Endodermal cell (in vitro differentiated cells): ENCODE measurements around the gene TLR7. TPM values are rescaled to one million over a fixed set of nuclear protein-coding genes. Genes with fewer than 3 reads are reported as not detected.

Experiments used
- DNase-seq: peaks from one replicate; pipeline ENCODE4 v3.0.0-alpha.2; 2017
- H3K27ac ChIP-seq: 2 replicates; pipeline ENCODE4 v1.5.1; 2013; ENCODE audit warnings: mild to moderate bottlenecking, low read depth, low read length, moderate library complexity
- H3K27me3 ChIP-seq: 2 replicates; pipeline ENCODE4 v1.6.1; 2013; ENCODE audit warnings: mild to moderate bottlenecking, low read length, moderate library complexity; ENCODE audit not compliant: insufficient read depth, control insufficient read depth, poor library complexity, severe bottlenecking
- H3K36me3 ChIP-seq: 2 replicates; pipeline ENCODE4 v1.7.0; 2013; ENCODE audit warnings: mild to moderate bottlenecking, low read length, moderate library complexity; ENCODE audit not compliant: control insufficient read depth, insufficient read depth
- H3K4me1 ChIP-seq: one replicate; pipeline ENCODE4 v1.7.0; 2013; ENCODE audit warnings: low read length; ENCODE audit not compliant: control insufficient read depth, insufficient read depth
- H3K4me3 ChIP-seq: 2 replicates; pipeline ENCODE4 v1.5.1; 2013; ENCODE audit warnings: mild to moderate bottlenecking, low read length, moderate library complexity
- H3K9ac ChIP-seq: 2 replicates; pipeline ENCODE4 v1.6.1; 2013; ENCODE audit warnings: mild to moderate bottlenecking, low read length, moderate library complexity; ENCODE audit not compliant: poor library complexity, severe bottlenecking; ENCODE audit errors: extremely low read depth
- H3K9me3 ChIP-seq: 2 replicates; pipeline ENCODE4 v1.6.1; 2013; ENCODE audit warnings: mild to moderate bottlenecking, low read length, moderate library complexity; ENCODE audit not compliant: control insufficient read depth
- H3K27ac Mint-ChIP-seq: 2 replicates; pipeline ENCODE4 v1.8.0; 2020; ENCODE audit warnings: mixed read lengths
- H3K27me3 Mint-ChIP-seq: 2 replicates; pipeline ENCODE4 v1.8.0; 2021; ENCODE audit warnings: mild to moderate bottlenecking, mixed read lengths; ENCODE audit not compliant: insufficient read depth
- H3K36me3 Mint-ChIP-seq: 2 replicates; pipeline ENCODE4 v1.8.0; 2020; ENCODE audit warnings: low read depth, mixed read lengths
- H3K4me1 Mint-ChIP-seq: 2 replicates; pipeline ENCODE4 v1.8.0; 2020; ENCODE audit warnings: mixed read lengths
- H3K4me3 Mint-ChIP-seq: 2 replicates; pipeline ENCODE4 v1.8.0; 2020; ENCODE audit warnings: mild to moderate bottlenecking, moderate library complexity, mixed read lengths
- H3K9me3 Mint-ChIP-seq: 2 replicates; pipeline ENCODE4 v1.8.0; 2020; ENCODE audit warnings: mild to moderate bottlenecking, mixed read lengths
- CTCF ChIP-seq: fragments of 200-600 bp; sonication (generic); conservative IDR thresholded peaks from 2 replicates; pipeline ENCODE4 v1.5.0; 2021; ENCODE audit warnings: antibody characterized with exemption, mild to moderate bottlenecking
- WGBS, 2 experiments: methylation state at CpG; one replicate each; pipeline versions ENCODE4 v1.1.5 to v1.1.7; 2013; ENCODE audit warnings: missing lambda C conversion rate in 2 of 2, mixed read lengths in 1 of 2; ENCODE audit not compliant: insufficient coverage in 1 of 2, insufficient read length in 1 of 2; 5-methylcytosine and 5-hydroxymethylcytosine counted together
- total RNA-seq, 2 donors: library from RNA; stranded (reverse); fragmentation: NEBNext Ultra II Directional in 1 of 2; extraction: Animal tissue kit (Norgen Biotek cat#: 25700) in 1 of 2; gene quantifications; 2 replicates in 1 of 2; 3 replicates in 1 of 2; pipeline ENCODE4 v1.2.1, GENCODE V29; 2021

The TLR7 gene
- total RNA-seq, 2 donors from 2014 or later, result not detected

GRCh38 chrX:12871257-12871656, 4.4 kb downstream of the TLR7 start:
- no peak overlapping the region for H3K9ac ChIP-seq
- H3K27me3 ChIP-seq, result no peaks in the 10 kb centered on the region
- Mint-ChIP-seq H3K27ac (no peak overlapping the region), H3K9me3 (peaks cover 68% of the 10 kb centered on the region), H3K4me1 (peaks cover 6% of the 10 kb centered on the region), H3K27me3 (no peaks in the 10 kb centered on the region), H3K36me3 (no peaks in the 10 kb centered on the region), H3K4me3 (no peak overlapping the region)
- H3K36me3 ChIP-seq, result no peaks in the 10 kb centered on the region
- no peaks in the 10 kb centered on the region for H3K4me1 ChIP-seq
- H3K4me3 ChIP-seq, result no peak overlapping the region
- TF ChIP-seq CTCF, result no peak
- H3K27ac ChIP-seq, result no peak overlapping the region
- WGBS, 2 experiments, result 76% methylated on average over 6 of the region's 6 CpGs; no CpG with 5 or more reads in 1 of the 2 experiments
- no peaks in the 10 kb centered on the region for H3K9me3 ChIP-seq
- no peak for DNase-seq

GRCh38 chrX:12872741-12873140, 5.9 kb downstream of the TLR7 start:
- no peak for TF ChIP-seq CTCF
- H3K27ac ChIP-seq, result no peak overlapping the region
- H3K4me3 ChIP-seq, result no peak overlapping the region
- no peaks in the 10 kb centered on the region for H3K4me1 ChIP-seq
- no peaks in the 10 kb centered on the region for H3K27me3 Mint-ChIP-seq
- H3K9me3 Mint-ChIP-seq, result peaks cover 71% of the 10 kb centered on the region
- WGBS, 2 experiments, result 60 to 84% methylated on average over 1 to 4 of the region's 4 CpGs
- H3K9me3 ChIP-seq, result no peaks in the 10 kb centered on the region
- no peak for DNase-seq
- H3K4me1 Mint-ChIP-seq, result peaks cover 6% of the 10 kb centered on the region
- no peaks in the 10 kb centered on the region for H3K27me3 ChIP-seq
- no peaks in the 10 kb centered on the region for H3K36me3 ChIP-seq
- no peaks in the 10 kb centered on the region for H3K36me3 Mint-ChIP-seq
- H3K4me3 Mint-ChIP-seq, result no peak overlapping the region
- no peak overlapping the region for H3K27ac Mint-ChIP-seq
- no peak overlapping the region for H3K9ac ChIP-seq

GRCh38 chrX:12874581-12874980, 7.7 kb downstream of the TLR7 start:
- no peaks in the 10 kb centered on the region for H3K36me3 Mint-ChIP-seq
- WGBS, 2 experiments, result 77% methylated on average over 4 of the region's 4 CpGs; no CpG with 5 or more reads in 1 of the 2 experiments

More at GRCh38 chrX:12874581-12874980, 7.7 kb downstream of the TLR7 start:
- Histone ChIP-seq H3K9me3 (no peaks in the 10 kb centered on the region), H3K4me3 (no peak overlapping the region), H3K9ac (no peak overlapping the region), H3K27me3 (no peaks in the 10 kb centered on the region), H3K36me3 (no peaks in the 10 kb centered on the region), H3K4me1 (no peaks in the 10 kb centered on the region), H3K27ac (no peak overlapping the region)
- DNase-seq, result no peak
- no peak for TF ChIP-seq CTCF
- Mint-ChIP-seq H3K27ac (no peak overlapping the region), H3K9me3 (peaks cover 58% of the 10 kb centered on the region), H3K4me1 (peaks cover 6% of the 10 kb centered on the region), H3K4me3 (no peak overlapping the region), H3K27me3 (no peaks in the 10 kb centered on the region)
